CD4-positive, alpha-beta T cell treated with Interleukin-17A for 1 hour (primary cell): ENCODE data around the gene TSSK2.
A peak's percentile ranks its signal among the peaks of the same experiment; 100 is the strongest.
"Not testable (repeated sequence)": the region's sequence is repeated elsewhere in the genome, so short reads cannot be mapped to it uniquely, and the experiment has no call there.

Experiments used
- DNase-seq: peaks from one replicate; pipeline ENCODE4 v3.0.0-alpha.2; 2020

TSSK2 gene

GRCh38 chr22:19146215-19146968 is 15.3 kb downstream of the TSSK2 start:
- no peak for DNase-seq

GRCh38 chr22:19147195-19147780 is 16.2 kb downstream of the TSSK2 start:
- DNase-seq, result no peak

DNA sequence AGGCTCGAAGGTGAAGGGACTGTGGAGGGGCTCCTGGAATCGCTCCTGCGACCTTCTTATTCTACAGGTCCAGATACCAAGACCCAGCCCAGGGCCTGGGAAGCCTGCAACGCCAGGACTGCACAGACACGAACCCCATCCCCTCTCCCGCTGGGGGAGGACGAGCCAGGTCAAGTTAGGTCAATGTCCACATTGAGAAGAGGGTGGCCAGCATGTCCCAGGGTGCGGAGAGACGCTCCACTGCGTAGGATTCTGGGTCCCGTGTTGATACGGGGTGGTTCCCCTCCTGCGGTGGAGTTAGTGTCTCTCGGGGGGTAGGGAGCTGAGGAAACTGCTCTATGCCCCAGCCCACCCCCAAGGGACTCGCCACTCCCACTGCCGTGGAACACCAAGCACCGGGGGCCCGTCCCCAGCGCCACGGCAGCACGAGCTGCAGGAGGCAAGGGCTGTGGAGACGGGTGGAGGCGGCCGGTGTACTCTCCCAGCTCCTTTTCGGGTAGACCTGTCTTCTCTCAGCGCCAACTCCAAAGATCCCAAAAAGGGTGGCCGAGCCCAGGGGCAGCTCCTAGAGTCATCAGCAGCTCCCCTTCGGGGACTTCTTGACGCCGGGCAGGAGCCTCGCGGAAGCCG is 17.4 kb downstream of the TSSK2 start:
- DNase-seq, result no peak

- peak; percentile 38 for DNase-seq
Observed at GRCh38 chr22:19149047-19149883, 18.2 kb downstream of the TSSK2 start.

DNA sequence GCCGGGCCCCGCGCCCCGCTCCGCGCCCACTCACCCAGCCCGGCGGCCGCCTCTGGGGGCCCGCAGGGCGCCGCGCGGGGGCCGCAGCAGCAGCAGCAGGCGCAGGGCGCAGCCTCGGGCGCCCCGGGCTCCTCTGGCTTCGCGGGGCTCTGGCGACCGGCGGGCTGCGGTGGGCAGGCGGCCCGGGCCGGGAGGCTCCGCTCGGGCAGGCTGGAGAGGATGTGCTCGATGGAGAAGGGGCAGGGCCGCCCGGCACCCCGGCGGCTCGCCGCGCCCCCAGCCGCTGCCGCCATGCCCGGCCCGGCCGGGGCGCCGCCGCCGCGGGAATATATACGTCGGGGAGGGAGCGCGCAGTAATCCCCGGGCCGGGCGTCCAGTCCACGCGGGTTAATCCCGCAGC is 18.9 kb downstream of the TSSK2 start, which contains the start of gene GSC2:
Gene GSC2, minus strand, starts transcription at position 302 of the 400 bp plus-strand sequence. Its CDS starts 9 bp downstream, at position 293.
- no peak for DNase-seq

DNA sequence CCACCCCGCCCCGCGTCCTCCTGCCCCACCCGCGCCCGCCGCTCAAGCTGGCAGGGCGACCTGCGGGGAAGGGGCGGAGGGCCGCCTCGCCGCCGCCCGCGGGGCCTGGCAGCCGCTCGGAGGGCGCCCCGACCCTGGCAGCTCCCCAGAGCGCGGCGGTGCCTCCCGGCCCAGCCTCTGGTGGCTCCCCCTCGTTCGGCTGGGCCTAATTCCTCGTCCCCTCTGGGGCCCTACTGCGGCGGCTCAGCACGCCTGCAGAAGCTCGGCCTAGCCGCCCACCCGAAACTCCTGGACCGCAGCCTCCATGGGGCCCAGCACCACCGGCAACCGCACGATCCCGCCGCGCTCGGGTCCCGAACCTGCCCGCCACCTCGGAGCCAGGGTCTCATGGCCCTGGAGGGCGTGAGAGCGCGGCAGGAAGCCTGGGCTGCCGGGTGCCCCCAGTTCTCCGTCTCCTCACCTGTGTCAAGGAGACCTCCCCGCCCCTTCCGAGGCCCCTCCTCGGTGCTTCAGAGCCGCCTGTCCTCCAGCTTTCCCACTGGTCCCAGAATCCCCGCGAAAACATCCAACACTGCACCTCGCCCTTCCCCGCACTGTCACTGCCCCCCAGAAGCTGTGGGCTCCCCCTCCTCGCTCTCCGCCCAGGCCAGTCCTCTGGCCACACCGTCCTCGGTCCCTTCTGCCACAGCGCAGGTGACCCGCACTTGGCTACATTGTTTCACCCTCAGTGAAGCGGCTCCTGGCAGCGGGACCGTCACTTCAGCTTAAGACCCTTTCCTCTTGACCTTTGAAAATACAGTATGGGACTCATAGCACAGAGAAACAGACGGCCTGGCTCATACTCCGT is 19.6 kb downstream of the TSSK2 start:
- DNase-seq, result no peak

GRCh38 chr22:19151329-19152191 is 20.5 kb downstream of the TSSK2 start:
- no peak for DNase-seq

GRCh38 chr22:19152942-19153883 is 22.1 kb downstream of the TSSK2 start:
- DNase-seq, result no peak

GRCh38 chr22:19156109-19156508 is 25.0 kb downstream of the TSSK2 start:
- DNase-seq, result not testable (repeated sequence)

DNA sequence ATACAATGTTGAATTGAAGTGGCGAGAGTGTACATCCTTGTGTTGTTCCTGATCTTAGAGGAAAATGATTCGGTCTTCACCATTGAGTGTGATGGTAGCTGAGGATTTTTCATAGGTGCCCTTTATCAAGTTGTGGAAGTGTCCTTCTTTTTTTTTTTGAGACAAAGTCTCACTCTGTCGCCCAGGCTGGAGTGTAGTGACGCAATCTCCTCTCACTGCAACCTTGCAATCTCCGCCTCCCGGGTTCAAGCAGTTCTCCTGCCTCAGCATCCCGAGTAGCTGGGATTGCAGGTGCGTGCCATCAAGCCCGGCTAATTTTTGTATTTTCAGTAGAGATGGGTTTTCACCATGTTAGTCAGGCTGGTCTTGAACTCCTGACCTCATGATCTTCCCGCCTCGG is 27.5 kb downstream of the TSSK2 start:
- not testable (repeated sequence) for DNase-seq

DNA sequence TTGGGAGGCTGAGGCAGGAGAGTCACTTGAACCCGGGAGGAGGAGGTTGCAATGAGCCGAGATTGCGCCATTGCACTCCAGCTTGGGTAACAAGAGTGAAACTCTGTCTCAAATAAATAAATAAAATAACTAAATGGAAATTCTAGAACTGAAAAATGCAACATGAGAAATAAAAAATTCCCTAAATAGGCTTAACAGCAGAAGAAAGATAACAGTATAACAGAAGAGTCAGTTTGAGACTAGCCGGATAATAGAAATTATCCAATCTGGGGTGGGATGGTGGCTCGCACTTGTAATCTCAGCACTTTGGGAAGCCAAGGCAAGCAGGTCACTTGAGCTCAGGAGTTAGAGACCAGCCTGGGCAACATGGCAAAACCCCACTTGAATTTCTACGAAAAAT is 33.3 kb downstream of the TSSK2 start:
- DNase-seq, result no peak

DNA sequence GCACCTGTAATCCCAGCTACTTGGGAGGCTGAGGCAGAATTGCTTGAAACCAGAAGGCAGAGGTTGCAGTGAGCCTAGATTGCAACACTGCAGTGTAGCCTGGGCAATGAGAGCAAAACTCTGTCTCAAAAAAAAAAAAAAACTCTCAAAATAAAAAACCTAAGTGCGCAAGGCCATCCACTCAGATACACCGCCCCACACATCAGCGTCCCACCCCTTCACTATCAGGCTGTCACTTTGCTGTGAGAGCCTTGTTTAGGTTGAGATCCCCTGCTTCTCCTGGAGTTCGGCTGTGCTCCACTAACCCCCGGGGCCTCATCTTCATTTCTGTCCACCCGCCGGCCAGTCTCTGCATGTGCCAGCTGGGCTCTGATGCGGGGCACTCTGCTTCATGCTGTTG is 35.3 kb downstream of the TSSK2 start:
- DNase-seq, result no peak

DNA sequence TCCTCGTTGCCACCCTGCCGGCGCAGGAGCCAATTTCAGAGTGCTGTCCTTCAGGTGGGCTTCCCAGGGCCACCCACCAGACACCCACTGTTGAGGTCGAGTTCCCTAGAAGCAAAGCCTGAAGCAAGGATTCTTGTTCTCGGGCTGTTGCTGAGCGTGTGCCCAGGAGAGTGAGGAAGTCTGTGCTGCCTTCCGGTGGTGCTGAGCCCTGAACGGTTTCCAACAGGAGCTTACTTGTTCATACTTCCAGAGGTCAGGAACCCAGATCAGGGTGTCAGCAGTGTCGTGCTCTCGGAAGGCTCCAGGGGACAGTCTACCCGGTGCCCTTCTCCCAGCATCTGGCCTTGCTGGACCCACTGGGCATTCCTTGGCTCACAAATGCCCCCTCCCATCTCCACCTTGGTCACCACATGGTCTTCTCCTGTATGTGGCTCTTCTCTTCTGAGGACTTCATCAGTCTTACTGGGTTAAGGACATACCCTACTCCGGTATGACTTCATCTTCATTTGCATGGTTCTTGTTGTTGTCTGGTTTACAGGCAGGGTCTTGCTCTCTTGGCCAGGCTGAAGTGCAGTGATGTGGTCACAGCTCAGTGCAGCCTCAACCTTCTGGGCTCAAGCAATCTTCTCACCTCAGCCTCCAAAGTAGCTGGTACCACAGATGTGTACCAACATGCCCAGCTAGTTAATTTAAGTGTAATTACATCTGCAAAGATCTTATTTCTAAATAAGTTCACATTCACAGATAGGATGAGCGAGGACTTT is 36.2 kb downstream of the TSSK2 start:
- no peak for DNase-seq

DNA sequence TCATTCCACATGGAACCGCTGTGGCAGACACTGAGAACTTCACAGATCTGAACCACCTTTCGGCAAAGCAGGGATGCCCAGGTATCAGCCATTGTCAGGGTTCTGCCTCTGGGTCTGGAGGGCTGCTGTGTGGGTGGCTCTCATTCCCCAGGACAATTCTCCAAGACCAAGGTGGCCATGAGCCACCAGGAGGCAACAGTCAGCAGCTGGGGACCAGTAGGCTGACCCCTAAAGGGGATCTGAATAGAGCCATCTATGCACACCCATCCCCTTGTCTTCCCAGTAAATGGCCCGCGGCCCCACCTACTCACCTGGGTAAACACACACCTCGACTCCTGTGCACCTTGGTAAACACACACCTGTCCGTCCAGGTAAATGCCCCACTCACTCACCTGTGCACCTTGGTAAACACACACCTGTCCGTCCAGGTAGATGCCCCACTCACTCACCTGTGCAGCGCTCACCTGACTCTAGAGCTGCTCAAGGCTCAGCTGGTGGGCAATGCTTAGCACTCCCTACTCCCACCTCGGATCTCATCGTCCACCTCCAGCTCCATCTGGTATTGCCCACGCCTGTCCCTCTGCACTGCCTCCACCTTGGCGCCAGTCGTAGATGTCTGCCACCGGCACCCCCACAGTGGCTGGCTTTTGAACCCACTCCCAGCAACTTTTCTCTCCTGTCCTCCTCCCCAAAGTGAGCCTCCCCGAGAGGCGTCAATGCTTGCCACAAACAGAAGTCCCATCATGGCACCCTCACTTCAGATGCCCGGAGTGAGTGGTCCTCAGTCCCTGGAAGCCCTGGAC is 37.2 kb downstream of the TSSK2 start:
- DNase-seq, result no peak

DNA sequence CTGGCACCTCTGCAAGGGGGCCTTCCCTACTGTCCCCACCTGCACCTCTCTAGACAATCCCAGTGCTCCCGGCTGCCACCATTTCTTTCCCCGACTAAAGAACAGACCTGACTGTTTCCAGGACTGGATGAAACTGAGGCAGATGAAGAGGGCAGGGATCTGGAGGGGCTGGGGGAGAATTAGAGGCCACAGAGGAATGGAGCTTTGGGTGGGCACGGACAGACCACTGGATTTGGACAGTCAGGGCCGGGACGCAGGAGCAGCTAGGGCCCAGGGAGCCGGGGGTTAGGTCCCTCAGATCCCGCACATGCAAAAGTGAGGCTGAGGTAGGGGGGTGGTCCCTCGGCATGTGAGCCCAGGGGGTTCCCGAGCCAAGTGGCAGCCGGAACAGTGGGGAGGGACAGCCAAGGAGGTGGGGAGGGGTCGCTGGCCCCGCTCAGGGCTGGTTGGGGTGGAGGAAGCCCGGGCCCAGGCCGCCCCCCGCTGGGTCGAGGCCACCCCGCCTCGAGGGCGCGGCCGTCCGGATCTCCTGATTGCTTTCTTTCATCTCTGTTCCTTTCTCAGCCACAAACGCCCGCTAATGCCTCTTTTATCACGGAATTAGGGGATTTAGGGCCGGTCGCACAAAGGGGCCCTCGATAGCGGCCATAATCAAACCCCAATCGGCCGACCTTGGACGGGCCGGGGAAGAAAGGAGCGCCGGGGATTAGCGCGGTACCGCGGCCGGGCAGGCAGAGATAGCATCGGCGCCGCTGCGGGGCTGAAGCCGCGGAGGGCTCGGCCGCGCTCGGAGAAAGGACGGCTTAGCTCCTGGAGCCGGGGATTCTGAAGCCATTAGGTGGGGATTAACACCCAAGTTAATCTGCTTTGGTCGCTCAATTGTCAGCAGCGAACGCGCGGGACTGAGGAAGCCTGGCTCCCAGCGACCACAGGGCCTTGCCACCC is 38.2 kb downstream of the TSSK2 start:
- no peak for DNase-seq

GRCh38 chr22:19169947-19170318 is 38.8 kb downstream of the TSSK2 start:
- DNase-seq, result no peak
